Measurements from ENCODE around the gene PSMG4.

The PSMG4 gene

GRCh38 chr6:3311826-3312225, 53.1 kb downstream of the PSMG4 start:
- no peak overlapping the region for H3K27ac ChIP-seq
- H3K79me2 ChIP-seq: no peaks in the 10 kb centered on the region
- no peak overlapping the region for H3K4me2 ChIP-seq (ENCODE audit: low read length)
- H2AFZ ChIP-seq: no peak overlapping the region
- no peaks in the 10 kb centered on the region for H3K27me3 ChIP-seq (ENCODE audit: control insufficient read depth, insufficient read depth, low read length)
- no peak overlapping the region for H3K9ac ChIP-seq
- TF ChIP-seq CTCF (IDR thresholded peaks at IDR 0.05): no peak
- H3K36me3 ChIP-seq (ENCODE audit: control insufficient read depth, insufficient read depth, low read length): no peaks in the 10 kb centered on the region
- no peaks in the 10 kb centered on the region for H3K4me1 ChIP-seq
- H3K4me3 ChIP-seq (ENCODE audit: low read depth, low read length): no peak overlapping the region
- no peaks in the 10 kb centered on the region for H3K9me3 ChIP-seq (ENCODE audit: control insufficient read depth, low read length)

GRCh38 chr6:3312604-3313231, 54.0 kb downstream of the PSMG4 start:
- Histone ChIP-seq H3K9ac (no peak overlapping the region), H3K9me3 (ENCODE audit: control insufficient read depth, low read length) (no peaks in the 10 kb centered on the region), H3K4me1 (no peaks in the 10 kb centered on the region), H3K4me3 (ENCODE audit: low read depth, low read length) (no peak overlapping the region), H2AFZ (no peak overlapping the region), H3K36me3 (ENCODE audit: control insufficient read depth, insufficient read depth, low read length) (no peaks in the 10 kb centered on the region), H3K27me3 (ENCODE audit: control insufficient read depth, insufficient read depth, low read length) (no peaks in the 10 kb centered on the region), H3K79me2 (no peaks in the 10 kb centered on the region), H3K27ac (no peak overlapping the region), H3K4me2 (ENCODE audit: low read length) (no peak overlapping the region)
- no peak for TF ChIP-seq CTCF (IDR thresholded peaks at IDR 0.05)

- no peaks in the 10 kb centered on the region for H3K9me3 ChIP-seq (ENCODE audit: control insufficient read depth, low read length)
- H3K27me3 ChIP-seq (ENCODE audit: control insufficient read depth, insufficient read depth, low read length): no peaks in the 10 kb centered on the region
- no peak for TF ChIP-seq CTCF (IDR thresholded peaks at IDR 0.05)
- H3K79me2 ChIP-seq: no peaks in the 10 kb centered on the region
- no peak overlapping the region for H3K9ac ChIP-seq
- H3K4me1 ChIP-seq: no peaks in the 10 kb centered on the region
- H3K4me3 ChIP-seq (ENCODE audit: low read depth, low read length): no peak overlapping the region
- no peak overlapping the region for H3K27ac ChIP-seq
- no peak overlapping the region for H2AFZ ChIP-seq
- H3K4me2 ChIP-seq (ENCODE audit: low read length): no peak overlapping the region
- no peaks in the 10 kb centered on the region for H3K36me3 ChIP-seq (ENCODE audit: control insufficient read depth, insufficient read depth, low read length)
These were observed 55.4 kb downstream of the PSMG4 start for GRCh38 chr6:3314176-3314575.

- no peaks in the 10 kb centered on the region for H3K9me3 ChIP-seq (ENCODE audit: control insufficient read depth, low read length)
- no peak overlapping the region for H3K9ac ChIP-seq
- H3K27me3 ChIP-seq (ENCODE audit: control insufficient read depth, insufficient read depth, low read length): no peaks in the 10 kb centered on the region
- no peak overlapping the region for H2AFZ ChIP-seq
- H3K27ac ChIP-seq: no peak overlapping the region
- no peaks in the 10 kb centered on the region for H3K79me2 ChIP-seq
- no peak overlapping the region for H3K4me2 ChIP-seq (ENCODE audit: low read length)
- no peak for TF ChIP-seq CTCF (IDR thresholded peaks at IDR 0.05)
- H3K4me3 ChIP-seq (ENCODE audit: low read depth, low read length): no peak overlapping the region
- no peaks in the 10 kb centered on the region for H3K36me3 ChIP-seq (ENCODE audit: control insufficient read depth, insufficient read depth, low read length)
- H3K4me1 ChIP-seq: no peaks in the 10 kb centered on the region
These were observed 56.1 kb downstream of the PSMG4 start for GRCh38 chr6:3314621-3315467.

Data from parathyroid adenoma (tissue), 2 donors.